GM12801 (cell line): Measurements from ENCODE around the gene MRPL3.

Experiments
- TF ChIP-seq, protein P1 (sequence below): IDR thresholded peaks from one replicate; pipeline ENCODE4 v1.5.1; 2011; ENCODE audit warnings: control low read depth; ENCODE audit not compliant: insufficient read length; ENCODE audit errors: extremely low read depth

MRPL3 gene

DNA sequence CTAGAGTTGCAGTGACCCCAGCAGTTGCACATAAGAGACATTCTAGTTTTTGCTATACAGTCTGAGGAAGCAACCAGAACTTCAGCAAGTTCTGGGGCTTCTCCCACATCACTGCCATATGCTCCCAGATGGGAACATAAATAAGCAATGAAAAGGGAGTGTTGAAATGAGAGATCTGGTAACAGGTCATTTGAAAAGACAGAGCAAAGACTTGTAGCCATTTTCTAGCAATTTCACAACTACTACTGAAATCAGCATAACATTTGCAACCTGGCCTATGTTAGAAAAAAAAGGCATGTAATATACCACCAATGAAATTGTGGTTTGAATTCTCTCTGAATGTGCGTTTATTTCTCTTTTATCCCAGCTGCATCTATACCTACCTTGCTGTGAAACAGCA lies 63.7 kb downstream of the MRPL3 start:
- TF ChIP-seq, protein P1, sequence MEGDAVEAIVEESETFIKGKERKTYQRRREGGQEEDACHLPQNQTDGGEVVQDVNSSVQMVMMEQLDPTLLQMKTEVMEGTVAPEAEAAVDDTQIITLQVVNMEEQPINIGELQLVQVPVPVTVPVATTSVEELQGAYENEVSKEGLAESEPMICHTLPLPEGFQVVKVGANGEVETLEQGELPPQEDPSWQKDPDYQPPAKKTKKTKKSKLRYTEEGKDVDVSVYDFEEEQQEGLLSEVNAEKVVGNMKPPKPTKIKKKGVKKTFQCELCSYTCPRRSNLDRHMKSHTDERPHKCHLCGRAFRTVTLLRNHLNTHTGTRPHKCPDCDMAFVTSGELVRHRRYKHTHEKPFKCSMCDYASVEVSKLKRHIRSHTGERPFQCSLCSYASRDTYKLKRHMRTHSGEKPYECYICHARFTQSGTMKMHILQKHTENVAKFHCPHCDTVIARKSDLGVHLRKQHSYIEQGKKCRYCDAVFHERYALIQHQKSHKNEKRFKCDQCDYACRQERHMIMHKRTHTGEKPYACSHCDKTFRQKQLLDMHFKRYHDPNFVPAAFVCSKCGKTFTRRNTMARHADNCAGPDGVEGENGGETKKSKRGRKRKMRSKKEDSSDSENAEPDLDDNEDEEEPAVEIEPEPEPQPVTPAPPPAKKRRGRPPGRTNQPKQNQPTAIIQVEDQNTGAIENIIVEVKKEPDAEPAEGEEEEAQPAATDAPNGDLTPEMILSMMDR: no peak

DNA sequence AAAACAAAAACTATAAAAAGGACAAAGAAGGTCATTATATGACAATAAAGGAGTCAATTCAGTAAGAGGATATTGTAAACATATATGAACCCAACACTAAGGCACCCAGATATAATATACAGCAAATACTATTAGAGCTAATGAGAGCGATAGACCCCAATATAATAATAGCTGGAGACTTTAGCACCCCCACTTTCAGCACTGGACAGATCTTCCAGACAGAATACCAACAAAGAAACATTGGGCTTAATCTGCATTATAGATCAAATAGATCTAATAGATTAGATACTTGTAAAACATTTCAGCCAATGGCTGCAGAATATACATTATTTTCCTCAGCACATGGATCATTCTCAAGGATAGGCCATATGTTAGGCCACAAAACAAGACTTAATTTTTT lies 67.8 kb downstream of the MRPL3 start:
- TF ChIP-seq, protein P1: no peak

DNA sequence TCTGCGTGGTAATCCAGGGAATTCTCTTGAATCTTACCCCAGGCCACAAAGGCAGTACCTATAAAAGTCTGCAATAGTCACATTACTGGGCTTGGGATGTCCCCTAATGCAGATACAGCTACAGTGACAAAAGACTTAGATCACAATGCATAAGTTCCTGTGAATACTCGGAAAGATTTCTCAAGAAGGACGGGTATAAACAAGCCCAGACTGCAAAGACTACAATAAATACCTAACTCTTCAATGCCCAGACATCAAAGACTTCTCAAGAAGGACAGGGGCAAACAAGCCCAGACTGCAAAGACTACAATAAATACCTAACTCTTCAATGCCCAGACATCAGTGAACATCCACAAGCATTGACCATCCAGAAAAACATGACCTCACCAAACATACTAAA lies 70.3 kb downstream of the MRPL3 start:
- TF ChIP-seq, protein P1: no peak

DNA sequence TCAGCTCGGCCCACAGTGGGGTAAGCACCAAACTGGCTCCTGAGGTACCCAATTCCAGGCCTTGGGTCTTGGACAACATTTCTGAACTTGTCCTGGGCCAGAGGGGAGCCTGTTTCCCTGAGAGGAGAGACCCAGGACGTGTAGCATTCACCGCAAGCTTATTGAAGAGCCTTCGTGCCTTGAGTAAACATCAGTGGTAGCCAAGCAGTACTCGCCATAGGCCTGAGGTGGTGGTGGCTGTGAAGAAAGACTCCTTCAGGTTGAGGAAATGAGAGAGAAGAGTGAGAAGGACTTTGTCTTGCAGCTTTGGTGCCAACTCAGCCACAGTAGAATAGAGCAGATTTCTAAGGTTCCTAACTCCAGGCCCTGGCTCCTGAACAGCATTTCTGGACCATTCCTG lies 71.0 kb downstream of the MRPL3 start:
- TF ChIP-seq, protein P1: no peak

DNA sequence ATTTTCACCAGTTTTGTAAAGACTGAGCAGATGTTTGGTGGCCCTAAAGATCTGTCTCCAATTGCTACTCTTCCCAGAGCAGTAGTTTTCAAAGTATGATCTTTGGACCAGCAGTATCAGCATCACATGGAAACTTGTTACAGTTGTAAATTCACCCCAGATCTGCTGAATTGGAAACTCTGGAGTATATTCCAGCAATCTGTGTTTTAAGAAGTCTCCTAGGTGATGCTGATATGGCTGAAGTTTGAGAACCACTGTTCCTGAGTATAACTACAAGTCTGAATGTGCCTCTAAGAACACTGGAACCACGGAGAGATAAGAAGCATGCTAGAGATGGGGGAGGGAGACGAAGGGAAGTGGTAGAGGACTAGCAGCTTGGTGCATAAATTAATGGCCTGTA lies 75.5 kb downstream of the MRPL3 start:
- TF ChIP-seq, protein P1: no peak

DNA sequence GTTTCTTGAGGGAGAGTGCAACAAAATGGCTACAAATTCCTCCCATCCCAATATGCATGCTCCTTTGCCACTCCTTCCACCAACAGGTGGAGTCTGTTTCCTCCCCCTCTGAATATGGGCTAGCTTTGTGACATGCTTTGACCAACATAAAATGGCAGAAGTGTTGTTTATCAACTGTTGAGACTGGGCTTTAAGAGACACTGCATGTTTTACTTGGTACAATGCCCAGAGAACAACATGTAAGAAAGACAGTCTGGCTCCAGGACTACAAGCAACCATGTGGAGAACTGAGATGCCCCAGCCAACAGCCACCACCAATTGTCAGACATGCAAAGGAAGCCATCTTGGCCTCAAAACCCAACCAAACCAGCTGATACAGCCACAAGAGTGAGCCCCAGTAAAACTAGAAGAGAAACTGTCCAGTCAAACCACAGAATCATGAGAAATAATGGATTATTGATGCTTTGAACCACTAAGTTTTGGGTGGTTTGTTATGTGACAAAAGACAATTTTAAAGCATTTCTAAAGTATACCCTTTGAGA lies 80.7 kb downstream of the MRPL3 start:
- TF ChIP-seq, protein P1: no peak

DNA sequence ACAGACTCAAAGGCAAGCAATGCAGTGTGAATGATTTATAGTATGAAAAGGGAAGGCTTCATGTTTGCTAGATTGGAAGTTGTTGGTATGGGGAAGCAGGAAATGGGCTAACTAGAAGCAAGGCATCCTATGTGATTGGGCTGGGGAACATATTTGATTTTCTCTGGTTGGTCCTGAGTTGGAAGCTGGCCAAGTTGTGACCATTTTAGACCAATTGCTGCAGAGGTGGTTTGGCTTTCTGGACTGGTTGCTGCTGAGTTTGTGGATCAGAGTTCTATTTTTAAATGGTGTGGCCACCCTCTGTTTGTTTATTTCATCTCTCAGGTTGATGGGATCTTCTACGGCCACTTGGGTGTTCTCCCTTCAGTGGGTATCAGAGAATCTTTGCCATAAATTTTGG lies 81.5 kb downstream of the MRPL3 start:
- TF ChIP-seq, protein P1: no peak
